ENCODE measurements around the gene MTMR3. TPM values are rescaled to one million over a fixed set of nuclear protein-coding genes. Genes with fewer than 3 reads are reported as not detected.

Gene MTMR3
- total RNA-seq, 1 experiment from 2014 or later, result 26.8 TPM

DNA sequence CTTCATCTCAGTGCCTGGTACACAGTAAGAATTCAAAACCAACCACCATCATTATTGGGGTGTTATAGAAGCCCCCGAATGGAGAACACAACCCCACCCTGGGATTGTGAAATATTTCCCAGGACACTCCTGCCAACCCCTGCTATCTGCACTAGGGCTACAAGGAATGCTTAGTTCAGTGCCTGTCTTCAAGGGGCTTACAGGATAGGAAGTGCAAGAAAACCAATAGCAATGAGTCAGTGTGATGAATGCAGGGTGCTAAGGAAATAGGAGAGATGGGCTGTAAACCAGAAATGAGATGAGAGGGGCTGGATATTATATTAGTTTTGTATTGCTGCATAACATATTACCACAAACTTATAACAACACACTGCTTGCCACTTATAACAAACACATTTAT, 43.9 kb upstream of the MTMR3 start:
- Histone ChIP-seq H3K4me1 (ENCODE audit: control insufficient read depth, insufficient read depth, low read length) (peaks cover 4% of the 10 kb centered on the region; the same call in 1 of the 2 replicates), H3K4me3 (ENCODE audit: low read depth in 2 of 2, low read length in 2 of 2) (no peak overlapping the region; a peak in 2 of 4 replicates), H3K9me3 (ENCODE audit: control insufficient read depth, insufficient read depth, low read depth, low read length) (no peaks in the 10 kb centered on the region), H3K27me3 (ENCODE audit: control insufficient read depth, insufficient read depth, low read length) (no peaks in the 10 kb centered on the region), H3K36me3 (ENCODE audit: control insufficient read depth, insufficient read depth, low read length) (no peaks in the 10 kb centered on the region), H3K27ac (ENCODE audit: low read length) (peak overlapping the region; percentile 92)
- TF ChIP-seq CTCF (IDR thresholded peaks at IDR 0.05), result no peak
- no peak for TF ChIP-seq TCF7L2 (IDR thresholded peaks at IDR 0.05; ENCODE audit: low read depth, low read length)
- TF ChIP-seq, protein P1, sequence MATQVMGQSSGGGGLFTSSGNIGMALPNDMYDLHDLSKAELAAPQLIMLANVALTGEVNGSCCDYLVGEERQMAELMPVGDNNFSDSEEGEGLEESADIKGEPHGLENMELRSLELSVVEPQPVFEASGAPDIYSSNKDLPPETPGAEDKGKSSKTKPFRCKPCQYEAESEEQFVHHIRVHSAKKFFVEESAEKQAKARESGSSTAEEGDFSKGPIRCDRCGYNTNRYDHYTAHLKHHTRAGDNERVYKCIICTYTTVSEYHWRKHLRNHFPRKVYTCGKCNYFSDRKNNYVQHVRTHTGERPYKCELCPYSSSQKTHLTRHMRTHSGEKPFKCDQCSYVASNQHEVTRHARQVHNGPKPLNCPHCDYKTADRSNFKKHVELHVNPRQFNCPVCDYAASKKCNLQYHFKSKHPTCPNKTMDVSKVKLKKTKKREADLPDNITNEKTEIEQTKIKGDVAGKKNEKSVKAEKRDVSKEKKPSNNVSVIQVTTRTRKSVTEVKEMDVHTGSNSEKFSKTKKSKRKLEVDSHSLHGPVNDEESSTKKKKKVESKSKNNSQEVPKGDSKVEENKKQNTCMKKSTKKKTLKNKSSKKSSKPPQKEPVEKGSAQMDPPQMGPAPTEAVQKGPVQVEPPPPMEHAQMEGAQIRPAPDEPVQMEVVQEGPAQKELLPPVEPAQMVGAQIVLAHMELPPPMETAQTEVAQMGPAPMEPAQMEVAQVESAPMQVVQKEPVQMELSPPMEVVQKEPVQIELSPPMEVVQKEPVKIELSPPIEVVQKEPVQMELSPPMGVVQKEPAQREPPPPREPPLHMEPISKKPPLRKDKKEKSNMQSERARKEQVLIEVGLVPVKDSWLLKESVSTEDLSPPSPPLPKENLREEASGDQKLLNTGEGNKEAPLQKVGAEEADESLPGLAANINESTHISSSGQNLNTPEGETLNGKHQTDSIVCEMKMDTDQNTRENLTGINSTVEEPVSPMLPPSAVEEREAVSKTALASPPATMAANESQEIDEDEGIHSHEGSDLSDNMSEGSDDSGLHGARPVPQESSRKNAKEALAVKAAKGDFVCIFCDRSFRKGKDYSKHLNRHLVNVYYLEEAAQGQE (IDR thresholded peaks at IDR 0.05; ENCODE audit: insufficient read depth in 1 of 2, low read depth in 2 of 2, low read length in 1 of 2), result no peak
- TF ChIP-seq SIN3A (IDR thresholded peaks at IDR 0.05; ENCODE audit: borderline replicate concordance, insufficient read depth, low read depth, low read length), result no peak
- in situ Hi-C loops (cut with HindIII; ENCODE audit: low pct_unique_long_range_greater_than_20kb, low sequenced_read_pairs), result no loop called here
- no peak for DNase-seq (ENCODE audit: low read depth, low spot score)
- BruUV-seq (replicated peaks), result no TSS peak
- ATAC-seq, result no peak
- CTCF ChIA-PET, result no interaction called here
- POLR2A ChIA-PET, result no interaction called here
- intact Hi-C loops (cut with micrococcal nuclease; ENCODE audit: unreplicated experiment), result no loop called here

GRCh38 chr22:29840498-29840897, 42.5 kb upstream of the MTMR3 start:
- no peak for TF ChIP-seq POLR2AphosphoS5 (IDR thresholded peaks at IDR 0.05; ENCODE audit: low read depth, low read length)
- TF ChIP-seq, protein P1 (IDR thresholded peaks at IDR 0.05; ENCODE audit: insufficient read depth in 1 of 2, low read depth in 2 of 2, low read length in 1 of 2), result no peak
- TF ChIP-seq CTCF (IDR thresholded peaks at IDR 0.05), result no peak
- no peak for TF ChIP-seq SIN3A (IDR thresholded peaks at IDR 0.05; ENCODE audit: borderline replicate concordance, insufficient read depth, low read depth, low read length)
- no peak for TF ChIP-seq TCF7L2 (IDR thresholded peaks at IDR 0.05; ENCODE audit: low read depth, low read length)
- DNase-seq (ENCODE audit: low read depth, low spot score) (no peak), ATAC-seq (no peak)
- H3K27me3 ChIP-seq (ENCODE audit: control insufficient read depth, insufficient read depth, low read length), result no peaks in the 10 kb centered on the region
- in situ Hi-C loops (cut with HindIII; ENCODE audit: low pct_unique_long_range_greater_than_20kb, low sequenced_read_pairs), result no loop called here
- intact Hi-C loops (cut with micrococcal nuclease; ENCODE audit: unreplicated experiment), result no loop called here
- BruUV-seq (replicated peaks), result no TSS peak
- CTCF ChIA-PET, result no interaction called here
- POLR2A ChIA-PET, result no interaction called here
- no peak overlapping the region for H3K4me3 ChIP-seq (ENCODE audit: low read depth in 2 of 2, low read length in 2 of 2)
- H3K36me3 ChIP-seq (ENCODE audit: control insufficient read depth, insufficient read depth, low read length), result no peaks in the 10 kb centered on the region
- H3K27ac ChIP-seq (ENCODE audit: low read length), result no peak overlapping the region
- H3K9me3 ChIP-seq (ENCODE audit: control insufficient read depth, insufficient read depth, low read depth, low read length), result no peaks in the 10 kb centered on the region
- H3K4me1 ChIP-seq (ENCODE audit: control insufficient read depth, insufficient read depth, low read length), result peaks cover 4% of the 10 kb centered on the region; the same call in 1 of the 2 replicates

Measured in Panc1 (cell line).